H9 (cell line): ENCODE results near the gene ZSCAN16. TPM values are rescaled to one million over a fixed set of nuclear protein-coding genes. Genes with fewer than 3 reads are reported as not detected.
A peak's percentile ranks its signal among the peaks of the same experiment; 100 is the strongest.

Source experiments
- DNase-seq: peaks from one replicate; pipeline ENCODE4 v3.0.0-alpha.2; 2017
- H2AFZ ChIP-seq: one replicate; pipeline ENCODE4 v1.6.1; 2013; ENCODE audit warnings: mild to moderate bottlenecking, low read length, control low read depth, moderate library complexity
- H2AK5ac ChIP-seq: 2 replicates; pipeline ENCODE4 v1.6.1; 2013; ENCODE audit warnings: low read length, control low read depth, mixed read lengths; ENCODE audit not compliant: insufficient read length
- H2BK120ac ChIP-seq: one replicate; pipeline ENCODE4 v1.6.1; 2013; ENCODE audit warnings: low read depth, mild to moderate bottlenecking, low read length, control low read depth, inconsistent platforms; ENCODE audit not compliant: poor library complexity, severe bottlenecking
- H2BK12ac ChIP-seq: 2 replicates; pipeline ENCODE4 v1.6.1; 2013; ENCODE audit warnings: low read length, control low read depth, mixed read lengths, low read depth; ENCODE audit not compliant: insufficient read length
- H2BK15ac ChIP-seq: 2 replicates; pipeline ENCODE4 v1.6.1; 2013; ENCODE audit warnings: low read depth, low read length, control low read depth
- H2BK20ac ChIP-seq: one replicate; pipeline ENCODE4 v1.6.1; 2013; ENCODE audit warnings: low read depth, mild to moderate bottlenecking, low read length, control low read depth, inconsistent platforms; ENCODE audit not compliant: poor library complexity, severe bottlenecking
- H2BK5ac ChIP-seq: 2 replicates; pipeline ENCODE4 v1.6.1; 2013; ENCODE audit warnings: low read length, control low read depth, mixed read lengths; ENCODE audit not compliant: insufficient read length
- H3K14ac ChIP-seq: 2 replicates; pipeline ENCODE4 v1.6.1; 2013; ENCODE audit warnings: low read length, control low read depth; ENCODE audit not compliant: insufficient read depth
- H3K18ac ChIP-seq: 2 replicates; pipeline ENCODE4 v1.6.1; 2013; ENCODE audit warnings: low read depth, mild to moderate bottlenecking, mixed read lengths, low read length, control low read depth; ENCODE audit not compliant: insufficient read length
- H3K23ac ChIP-seq: 2 replicates; pipeline ENCODE4 v1.6.1; 2013; ENCODE audit warnings: low read length, control low read depth, mixed read lengths, low read depth; ENCODE audit not compliant: insufficient read length
- H3K23me2 ChIP-seq: 2 replicates; pipeline ENCODE4 v1.6.1; 2013; ENCODE audit warnings: low read depth, mild to moderate bottlenecking, mixed read lengths, low read length, control low read depth; ENCODE audit not compliant: insufficient read length, poor library complexity, severe bottlenecking
- H3K27ac ChIP-seq: 2 replicates; pipeline ENCODE4 v1.5.1; 2013; ENCODE audit warnings: low read length, control low read depth, mixed read lengths, low read depth; ENCODE audit not compliant: insufficient read length
- H3K27me3 ChIP-seq: 2 replicates; pipeline ENCODE4 v1.6.1; 2013; ENCODE audit warnings: low read length, control low read depth, inconsistent platforms; ENCODE audit not compliant: insufficient read depth
- H3K4ac ChIP-seq: 2 replicates; pipeline ENCODE4 v1.6.1; 2013; ENCODE audit warnings: low read depth, mild to moderate bottlenecking, control low read depth, inconsistent platforms, low read length, moderate library complexity
- H3K4me1 ChIP-seq: 2 replicates; pipeline ENCODE4 v1.6.1; 2013; ENCODE audit warnings: low read length, control low read depth, inconsistent platforms; ENCODE audit not compliant: insufficient read depth
- H3K4me2 ChIP-seq: 2 replicates; pipeline ENCODE4 v1.6.1; 2013; ENCODE audit warnings: low read length, control low read depth, mixed read lengths; ENCODE audit not compliant: insufficient read length, insufficient read depth
- H3K56ac ChIP-seq: 2 replicates; pipeline ENCODE4 v1.6.1; 2013; ENCODE audit warnings: low read depth, mild to moderate bottlenecking, mixed read lengths, low read length, control low read depth; ENCODE audit not compliant: insufficient read length
- H3K79me1 ChIP-seq: 2 replicates; pipeline ENCODE4 v1.6.1; 2013; ENCODE audit warnings: low read depth, mild to moderate bottlenecking, moderate library complexity, low read length, control low read depth, inconsistent platforms; ENCODE audit not compliant: insufficient read depth, poor library complexity, severe bottlenecking
- H3K79me2 ChIP-seq: 2 replicates; pipeline ENCODE4 v1.6.1; 2013; ENCODE audit warnings: low read length, control low read depth, inconsistent platforms; ENCODE audit not compliant: insufficient read depth
- H3K9ac ChIP-seq: 2 replicates; pipeline ENCODE4 v1.6.1; 2013; ENCODE audit warnings: low read length, control low read depth, mixed read lengths; ENCODE audit not compliant: insufficient read length; ENCODE audit errors: extremely low read depth
- H3K9me3 ChIP-seq: one replicate; pipeline ENCODE4 v1.6.1; 2013; ENCODE audit warnings: low read depth, low read length, inconsistent platforms; ENCODE audit not compliant: control insufficient read depth
- H3T11ph ChIP-seq: one replicate; pipeline ENCODE4 v1.6.1; 2013; ENCODE audit warnings: mild to moderate bottlenecking, low read length, control low read depth, inconsistent platforms
- H4K20me1 ChIP-seq: one replicate; pipeline ENCODE4 v1.6.1; 2013; ENCODE audit not compliant: control insufficient read depth, insufficient read length, insufficient read depth
- H4K5ac ChIP-seq: 2 replicates; pipeline ENCODE4 v1.6.1; 2013; ENCODE audit warnings: low read depth, mild to moderate bottlenecking, mixed read lengths, low read length, control low read depth; ENCODE audit not compliant: insufficient read length
- H4K8ac ChIP-seq: replicated peaks from 2 replicates; pipeline ENCODE4 v1.6.1; 2013; ENCODE audit warnings: low read length, control low read depth, mixed read lengths, low read depth; ENCODE audit not compliant: insufficient read length
- H4K91ac ChIP-seq: 2 replicates; pipeline ENCODE4 v1.6.1; 2013; ENCODE audit warnings: low read depth, mild to moderate bottlenecking, moderate library complexity, mixed read lengths, low read length, control low read depth; ENCODE audit not compliant: insufficient read length
- H3K27ac Mint-ChIP-seq, 3 experiments: 2 replicates in 2 of 3; 3 replicates in 1 of 3; pipeline ENCODE4 v1.8.0; 2020 to 2021; ENCODE audit warnings: mixed read lengths in 3 of 3, mild to moderate bottlenecking in 1 of 3, moderate library complexity in 1 of 3
- H3K27me3 Mint-ChIP-seq: 2 replicates; pipeline ENCODE4 v1.8.0; 2021; ENCODE audit warnings: low read depth, mild to moderate bottlenecking, moderate library complexity, mixed read lengths
- H3K36me3 Mint-ChIP-seq, 3 experiments: 2 replicates in 2 of 3; 3 replicates in 1 of 3; pipeline ENCODE4 v1.8.0; 2020 to 2021; ENCODE audit warnings: low read depth in 3 of 3, mixed read lengths in 3 of 3; ENCODE audit not compliant: insufficient read depth in 1 of 3
- H3K4me1 Mint-ChIP-seq, 2 experiments: 2 replicates each; pipeline ENCODE4 v1.8.0; 2020; ENCODE audit warnings: mixed read lengths in 2 of 2
- H3K4me3 Mint-ChIP-seq, 2 experiments: 2 replicates in 1 of 2; 3 replicates in 1 of 2; pipeline ENCODE4 v1.8.0; 2020 to 2021; ENCODE audit warnings: mild to moderate bottlenecking in 2 of 2, mixed read lengths in 2 of 2, moderate library complexity in 1 of 2
- H3K9me3 Mint-ChIP-seq, 2 experiments: 2 replicates in 1 of 2; 3 replicates in 1 of 2; pipeline ENCODE4 v1.8.0; 2020; ENCODE audit warnings: mild to moderate bottlenecking in 2 of 2, mixed read lengths in 2 of 2, moderate library complexity in 1 of 2
- CTCF ChIP-seq: fragments of 200-600 bp; sonication (generic); conservative IDR thresholded peaks from 3 replicates; pipeline ENCODE4 v1.8.0; 2021; ENCODE audit warnings: antibody characterized with exemption, mild to moderate bottlenecking
- total RNA-seq: library from RNA; stranded (reverse); gene quantifications from 2 replicates; pipeline ENCODE4 v1.2.1, GENCODE V29; 2021

The ZSCAN16 gene
- total RNA-seq, 1 experiment from 2014 or later = 11.0 TPM

- Histone ChIP-seq H3K79me1 (no peaks in the 10 kb centered on the region), H2BK12ac (no peak overlapping the region), H2AK5ac (no peak overlapping the region), H2BK5ac (no peak overlapping the region), H4K91ac (no peak overlapping the region), H2BK15ac (no peak overlapping the region), H3K4me1 (no peaks in the 10 kb centered on the region), H3K23ac (no peak overlapping the region), H2BK120ac (peak overlapping the region; percentile 5), H4K5ac (no peak overlapping the region), H3T11ph (peak overlapping the region; percentile 30), H3K18ac (no peak overlapping the region), H3K27me3 (no peaks in the 10 kb centered on the region), H4K20me1 (no peaks in the 10 kb centered on the region), H3K4me2 (no peak overlapping the region), H3K27ac (no peak overlapping the region), H3K9ac (no peak overlapping the region), H3K56ac (no peak overlapping the region), H3K4ac (no peak overlapping the region), H4K8ac (no peak overlapping the region), H2AFZ (no peak overlapping the region), H3K9me3 (no peaks in the 10 kb centered on the region), H2BK20ac (no peak overlapping the region), H3K79me2 (peaks cover 2% of the 10 kb centered on the region; the same call in 1 of the 2 replicates), H3K23me2 (no peaks in the 10 kb centered on the region), H3K14ac (no peak overlapping the region)
- H3K9me3 Mint-ChIP-seq = peaks cover 7 to 10% of the 10 kb centered on the region in 2 experiments
- peaks cover 5 to 11% (median 6%) of the 10 kb centered on the region in 3 experiments; a peak in 6 of 7 replicates for H3K36me3 Mint-ChIP-seq
- no peak overlapping the region for H3K4me3 Mint-ChIP-seq
- peaks cover 6% of the 10 kb centered on the region for H3K27me3 Mint-ChIP-seq
- no peak for DNase-seq
- peaks cover 7% of the 10 kb centered on the region in 2 experiments for H3K4me1 Mint-ChIP-seq
- no peak for TF ChIP-seq CTCF
- H3K27ac Mint-ChIP-seq = no peak overlapping the region; a peak in 1 of 7 replicates
These were observed 46.4 kb upstream of the ZSCAN16 start for GRCh38 chr6:28078050-28078449.
